Activated naive CD8-positive, alpha-beta T cell treated with anti-CD3 and anti-CD28 coated beads, Interleukin-2, amount 50 U/mL, for 24 hours (primary cell): Measurements from ENCODE around the gene C18orf32.
"Not testable (repeated sequence)": the region's sequence is repeated elsewhere in the genome, so short reads cannot be mapped to it uniquely, and the experiment has no call there.

ENCODE experiments used
- ATAC-seq: fragments of 150-1000 bp; cut with Tn5 transposase; one replicate; pipeline ENCODE4 v1.10.0; 2021
- DNase-seq: peaks from one replicate; pipeline ENCODE4 v3.0.0; 2021
- H3K27ac Mint-ChIP-seq: one replicate; pipeline ENCODE4 v1.8.0; 2021; ENCODE audit warnings: mild to moderate bottlenecking, mixed read lengths
- H3K27me3 Mint-ChIP-seq: one replicate; pipeline ENCODE4 v1.8.0; 2021; ENCODE audit warnings: mixed read lengths
- H3K36me3 Mint-ChIP-seq: one replicate; pipeline ENCODE4 v1.8.0; 2021; ENCODE audit warnings: low read depth, mixed read lengths
- H3K4me1 Mint-ChIP-seq: one replicate; pipeline ENCODE4 v1.8.0; 2021; ENCODE audit warnings: mixed read lengths
- H3K4me3 Mint-ChIP-seq: one replicate; pipeline ENCODE4 v1.8.0; 2021; ENCODE audit warnings: mild to moderate bottlenecking, moderate library complexity, mixed read lengths
- H3K9me3 Mint-ChIP-seq: one replicate; pipeline ENCODE4 v1.8.0; 2021; ENCODE audit warnings: mixed read lengths

C18orf32 gene

DNA sequence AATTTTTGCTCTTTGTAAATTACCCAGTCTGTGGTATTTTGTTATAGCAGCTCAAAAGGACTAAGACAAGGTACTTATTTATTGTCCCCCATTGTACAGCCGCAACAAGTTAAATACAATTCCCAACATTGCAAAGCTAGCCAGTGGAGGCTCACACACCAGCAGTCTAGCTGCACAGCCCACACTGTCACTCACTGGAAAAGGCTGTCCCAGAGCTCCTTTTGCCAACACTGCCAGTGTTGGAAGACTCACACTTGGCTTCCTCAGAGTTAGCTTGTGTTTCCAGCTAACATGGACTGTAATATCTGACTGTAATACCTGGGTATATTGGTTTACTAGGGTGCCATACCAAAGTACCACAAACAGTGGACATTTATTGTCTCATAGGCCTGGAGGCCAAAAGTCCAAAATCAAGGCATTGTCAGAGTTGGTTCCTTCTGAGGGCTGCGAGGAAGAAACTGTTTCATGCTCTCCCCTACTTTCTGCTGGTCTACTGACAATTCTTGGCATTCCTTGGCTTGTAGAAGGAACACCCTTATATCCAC lies 19.9 kb downstream of the C18orf32 start:
- Mint-ChIP-seq H3K27me3 (no peaks in the 10 kb centered on the region), H3K9me3 (peaks cover 4% of the 10 kb centered on the region), H3K27ac (no peak overlapping the region), H3K4me3 (no peak overlapping the region), H3K4me1 (no peaks in the 10 kb centered on the region), H3K36me3 (no peaks in the 10 kb centered on the region)
- ATAC-seq (no peak), DNase-seq (no peak)

GRCh38 chr18:49464718-49465598 lies 22.1 kb downstream of the C18orf32 start:
- H3K27me3 Mint-ChIP-seq = no peaks in the 10 kb centered on the region
- peaks cover 10% of the 10 kb centered on the region for H3K4me1 Mint-ChIP-seq
- H3K4me3 Mint-ChIP-seq = no peak overlapping the region
- H3K27ac Mint-ChIP-seq = no peak overlapping the region
- no peaks in the 10 kb centered on the region for H3K9me3 Mint-ChIP-seq
- no peaks in the 10 kb centered on the region for H3K36me3 Mint-ChIP-seq
- ATAC-seq (no peak), DNase-seq (no peak)

DNA sequence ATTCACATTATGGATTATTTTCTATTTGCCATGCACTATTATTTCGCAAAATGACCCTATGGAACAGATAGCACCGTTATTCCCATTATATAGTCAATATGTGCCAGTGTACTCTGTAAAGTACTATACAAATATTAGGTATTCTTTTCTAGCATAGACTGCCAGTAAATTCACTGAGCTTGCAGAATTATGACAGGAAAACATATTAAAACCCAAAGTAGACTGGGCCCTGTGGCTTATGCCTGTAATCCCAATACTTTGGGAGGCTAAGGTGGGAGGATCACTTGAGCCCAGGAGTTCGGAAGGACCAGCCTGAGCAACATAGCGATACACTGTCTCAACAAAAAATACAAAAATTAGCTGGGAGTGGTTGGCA lies 25.4 kb downstream of the C18orf32 start:
- peak overlapping the region; percentile 84 for H3K4me3 Mint-ChIP-seq
- H3K4me1 Mint-ChIP-seq = peaks cover 33% of the 10 kb centered on the region
- H3K9me3 Mint-ChIP-seq = no peaks in the 10 kb centered on the region
- peak overlapping the region; percentile 73 for H3K27ac Mint-ChIP-seq
- peaks cover 2% of the 10 kb centered on the region for H3K36me3 Mint-ChIP-seq
- no peak for ATAC-seq
- no peak for DNase-seq
- H3K27me3 Mint-ChIP-seq = no peaks in the 10 kb centered on the region

GRCh38 chr18:49460976-49461601 lies 25.9 kb downstream of the C18orf32 start:
- Mint-ChIP-seq H3K4me1 (peaks cover 36% of the 10 kb centered on the region), H3K27me3 (no peaks in the 10 kb centered on the region), H3K9me3 (no peaks in the 10 kb centered on the region), H3K36me3 (peaks cover 4% of the 10 kb centered on the region), H3K27ac (peak overlapping the region; percentile 96), H3K4me3 (peak overlapping the region; percentile 84)
- ATAC-seq = peak; percentile 2
- no peak for DNase-seq

GRCh38 chr18:49459404-49460171 lies 27.4 kb downstream of the C18orf32 start:
- H3K4me3 Mint-ChIP-seq = peak overlapping the region; percentile 84
- no peaks in the 10 kb centered on the region for H3K27me3 Mint-ChIP-seq
- ATAC-seq (peak; percentile 21), DNase-seq (peak; percentile 13)
- H3K4me1 Mint-ChIP-seq = peaks cover 36% of the 10 kb centered on the region
- peaks cover 8% of the 10 kb centered on the region for H3K36me3 Mint-ChIP-seq
- peak overlapping the region; percentile 6 for H3K27ac Mint-ChIP-seq
- H3K9me3 Mint-ChIP-seq = no peaks in the 10 kb centered on the region

DNA sequence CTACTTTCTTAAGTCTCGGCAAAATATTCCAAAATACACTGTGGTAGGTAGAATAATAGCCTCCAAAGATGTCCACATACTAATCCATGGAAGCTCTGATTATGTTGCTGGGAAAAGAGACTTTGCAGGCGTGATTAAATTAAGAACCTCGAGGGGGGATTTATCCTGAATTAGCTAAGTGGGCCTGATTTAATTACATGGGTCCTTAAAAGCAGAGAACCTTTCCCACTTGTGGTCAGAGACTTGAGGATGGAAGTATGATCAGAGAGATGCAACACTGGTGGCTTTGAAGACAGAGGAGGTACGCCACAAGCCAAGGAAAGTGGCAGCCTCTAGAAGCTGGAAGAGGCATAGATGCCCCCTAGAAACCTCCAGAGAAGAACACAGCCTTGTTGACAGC lies 29.4 kb downstream of the C18orf32 start:
- Mint-ChIP-seq H3K36me3 (peaks cover 16% of the 10 kb centered on the region), H3K27ac (no peak overlapping the region), H3K4me1 (peaks cover 39% of the 10 kb centered on the region), H3K27me3 (no peaks in the 10 kb centered on the region), H3K4me3 (no peak overlapping the region), H3K9me3 (peaks cover 4% of the 10 kb centered on the region)
- ATAC-seq (no peak), DNase-seq (no peak)

DNA sequence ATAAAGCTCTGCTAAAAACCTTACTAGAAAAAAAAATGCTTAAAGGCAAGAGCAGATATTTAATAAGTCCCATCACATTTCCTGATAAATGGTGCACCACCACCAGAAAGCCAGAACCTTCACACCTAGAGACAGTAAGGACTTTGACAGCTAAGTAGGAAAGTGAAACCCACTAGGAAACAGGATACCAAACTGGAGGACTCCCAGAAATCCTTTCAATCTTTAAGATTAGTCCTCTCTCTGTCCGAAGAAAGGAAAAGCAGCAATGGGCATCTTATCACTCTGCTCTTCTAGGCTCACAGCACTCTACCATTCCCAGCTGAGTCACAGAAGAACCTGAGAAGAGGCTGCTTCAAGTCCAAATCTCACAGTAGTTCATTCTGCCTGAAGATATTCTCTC lies 30.2 kb downstream of the C18orf32 start:
- Mint-ChIP-seq H3K27ac (no peak overlapping the region), H3K36me3 (peaks cover 20% of the 10 kb centered on the region), H3K4me3 (no peak overlapping the region), H3K27me3 (no peaks in the 10 kb centered on the region), H3K4me1 (peaks cover 41% of the 10 kb centered on the region), H3K9me3 (peaks cover 7% of the 10 kb centered on the region)
- no peak for DNase-seq
- no peak for ATAC-seq

DNA sequence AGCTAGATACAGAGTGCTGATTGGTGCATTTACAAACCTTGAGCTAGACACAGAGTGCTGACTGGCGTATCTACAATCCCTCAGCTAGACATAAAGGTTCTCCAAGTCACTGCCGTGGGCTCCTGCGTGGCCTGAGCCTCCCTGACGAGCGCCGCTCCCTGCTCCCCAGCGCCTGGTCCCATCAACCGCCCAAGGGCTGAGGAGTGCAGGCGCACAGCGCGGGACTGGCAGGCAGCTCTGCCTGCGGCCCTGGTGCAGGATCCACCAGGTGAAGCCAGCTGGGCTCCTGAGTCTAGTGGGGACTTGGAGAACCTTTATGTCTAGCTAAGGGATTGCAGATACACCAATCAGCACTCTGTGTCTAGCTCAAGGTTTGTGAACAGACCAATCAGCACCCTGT lies 34.5 kb downstream of the C18orf32 start:
- not testable (repeated sequence) for H3K27ac Mint-ChIP-seq, H3K27me3 Mint-ChIP-seq, ATAC-seq, H3K4me3 Mint-ChIP-seq, DNase-seq
- Mint-ChIP-seq H3K9me3 (peaks cover 24% of the 10 kb centered on the region), H3K4me1 (peaks cover 19% of the 10 kb centered on the region), H3K36me3 (peaks cover 48% of the 10 kb centered on the region)

DNA sequence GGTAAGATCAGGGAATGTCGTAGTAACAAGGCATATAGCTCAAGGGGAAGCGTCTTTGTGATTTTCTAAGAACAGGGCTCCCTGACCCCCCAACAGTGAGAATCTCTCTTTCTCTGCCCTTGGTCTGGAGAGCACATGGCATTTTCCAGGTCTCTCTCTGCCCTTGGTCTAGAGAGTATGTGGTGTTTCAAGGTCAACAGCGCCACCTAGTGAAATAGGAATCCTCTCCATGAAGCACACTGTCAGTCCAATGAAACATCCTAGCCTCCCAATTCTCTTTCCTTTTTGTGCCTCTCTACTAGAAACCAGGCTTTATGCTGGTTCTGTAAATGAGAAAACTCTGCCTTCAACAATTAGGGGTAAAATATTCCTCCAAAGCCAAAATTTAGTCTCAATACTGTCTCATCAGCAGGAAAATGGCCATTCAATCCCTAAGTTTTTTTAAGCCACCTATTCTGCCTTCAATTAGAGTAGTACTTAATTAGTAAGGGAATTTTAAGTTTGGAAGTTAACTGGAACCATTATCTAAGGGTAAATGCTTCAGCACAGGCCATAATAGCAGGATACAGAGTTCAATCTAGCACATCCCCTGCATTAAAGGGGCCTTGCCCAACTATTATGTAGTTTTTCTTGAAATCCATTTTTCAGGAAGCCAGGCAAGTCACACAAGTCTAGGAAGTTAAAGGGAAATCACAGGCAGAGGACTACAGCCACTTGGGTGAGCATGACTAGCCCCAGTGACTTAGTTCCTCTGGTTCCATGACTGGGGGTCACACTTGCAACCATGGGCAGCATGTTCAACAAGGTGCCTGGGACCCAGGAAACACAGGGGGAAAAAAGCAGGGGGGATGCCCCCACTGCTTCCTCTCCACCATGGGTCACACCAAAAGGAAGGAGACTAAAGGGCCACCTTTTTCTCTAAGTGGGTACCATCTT lies 39.0 kb downstream of the C18orf32 start:
- Mint-ChIP-seq H3K27me3 (no peaks in the 10 kb centered on the region), H3K27ac (no peak overlapping the region), H3K36me3 (peaks cover 43% of the 10 kb centered on the region), H3K9me3 (peaks cover 21% of the 10 kb centered on the region), H3K4me1 (peaks cover 10% of the 10 kb centered on the region), H3K4me3 (no peak overlapping the region)
- peak; percentile 30 for DNase-seq
- ATAC-seq = no peak

DNA sequence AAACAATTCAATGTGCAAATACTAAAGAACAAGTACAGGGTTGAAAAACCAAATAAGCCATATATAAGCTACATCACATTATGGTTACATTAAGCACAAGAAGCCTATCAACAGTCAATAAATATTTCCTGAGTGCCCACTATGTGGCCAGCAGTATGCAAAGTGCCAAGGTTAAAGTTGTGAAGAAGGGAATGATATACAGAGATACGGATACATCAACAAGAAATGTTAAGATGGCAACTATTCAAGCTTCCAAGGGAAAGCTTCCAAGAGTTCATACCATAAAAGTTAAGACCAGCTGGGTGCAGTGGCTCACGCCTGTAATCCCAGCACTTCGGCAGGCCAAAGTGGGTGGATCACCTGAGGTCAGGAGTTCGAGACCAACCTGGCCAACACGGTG lies 40.6 kb downstream of the C18orf32 start:
- Mint-ChIP-seq H3K4me3 (no peak overlapping the region), H3K9me3 (peaks cover 14% of the 10 kb centered on the region), H3K27me3 (no peaks in the 10 kb centered on the region), H3K36me3 (peaks cover 36% of the 10 kb centered on the region), H3K4me1 (peaks cover 11% of the 10 kb centered on the region), H3K27ac (no peak overlapping the region)
- no peak for DNase-seq
- ATAC-seq = no peak

DNA sequence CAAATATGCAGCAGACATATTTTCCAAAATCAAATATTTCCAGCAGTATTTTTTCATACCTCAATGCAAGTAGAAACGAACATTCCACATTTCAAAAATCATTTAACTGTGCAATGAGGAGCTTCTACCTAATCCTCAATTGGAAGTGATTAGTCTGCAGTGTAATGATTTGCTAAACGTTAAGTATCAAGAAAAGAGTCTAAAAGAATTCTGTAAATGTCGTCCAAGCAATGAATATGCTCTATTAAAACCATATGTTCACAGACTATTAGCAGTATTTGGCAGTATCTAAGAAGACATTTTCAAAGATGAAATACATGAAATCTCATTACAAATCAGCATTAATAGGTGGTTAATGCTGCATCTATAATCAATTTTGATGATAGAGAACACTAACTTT lies 42.5 kb downstream of the C18orf32 start:
- H3K27me3 Mint-ChIP-seq = no peaks in the 10 kb centered on the region
- peaks cover 14% of the 10 kb centered on the region for H3K4me1 Mint-ChIP-seq
- no peak overlapping the region for H3K4me3 Mint-ChIP-seq
- DNase-seq (no peak), ATAC-seq (no peak)
- peaks cover 24% of the 10 kb centered on the region for H3K36me3 Mint-ChIP-seq
- H3K9me3 Mint-ChIP-seq = peaks cover 12% of the 10 kb centered on the region
- no peak overlapping the region for H3K27ac Mint-ChIP-seq

DNA sequence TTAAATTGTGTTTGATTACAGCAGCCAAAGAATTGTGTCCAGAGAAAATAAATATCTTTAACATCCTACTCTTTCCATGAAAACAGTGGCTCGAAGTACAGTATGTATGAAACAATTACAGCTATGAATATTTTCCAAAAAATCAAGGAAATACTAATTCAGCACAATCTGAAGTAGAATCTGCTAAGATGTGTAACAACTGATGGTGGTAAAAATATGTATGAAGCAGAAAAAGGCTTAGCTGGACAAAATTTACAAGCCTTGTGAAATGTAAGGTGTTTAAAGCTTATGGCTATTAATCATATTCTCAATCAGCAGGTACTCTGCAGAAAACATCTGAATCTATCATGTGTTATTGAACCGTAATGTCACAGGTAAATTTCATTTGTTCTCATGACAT lies 43.2 kb downstream of the C18orf32 start:
- Mint-ChIP-seq H3K4me3 (no peak overlapping the region), H3K4me1 (peaks cover 14% of the 10 kb centered on the region), H3K27ac (no peak overlapping the region), H3K36me3 (peaks cover 17% of the 10 kb centered on the region), H3K9me3 (peaks cover 9% of the 10 kb centered on the region), H3K27me3 (no peaks in the 10 kb centered on the region)
- ATAC-seq (no peak), DNase-seq (no peak)

- H3K9me3 Mint-ChIP-seq = no peaks in the 10 kb centered on the region
- H3K4me1 Mint-ChIP-seq = peaks cover 16% of the 10 kb centered on the region
- peaks cover 5% of the 10 kb centered on the region for H3K36me3 Mint-ChIP-seq
- H3K27me3 Mint-ChIP-seq = no peaks in the 10 kb centered on the region
- H3K27ac Mint-ChIP-seq = no peak overlapping the region
- DNase-seq (no peak), ATAC-seq (peak; percentile 28)
- H3K4me3 Mint-ChIP-seq = no peak overlapping the region
Observed at GRCh38 chr18:49441338-49441938, 45.6 kb downstream of the C18orf32 start.
